Stimulated activated CD8-positive, alpha-beta memory T cell treated with anti-CD3 and anti-CD28 coated beads, Interleukin-7, amount 100 ng/mL, for 4 hours (primary cell): ENCODE data around the gene PTK7.
"Not testable (repeated sequence)": the region's sequence is repeated elsewhere in the genome, so short reads cannot be mapped to it uniquely, and the experiment has no call there.

Experiments
- DNase-seq, 2 donors: peaks; one replicate each; pipeline ENCODE4 v3.0.0-alpha.2; 2020; ENCODE audit warnings: low read depth in 2 of 2

PTK7 gene

GRCh38 chr6:43117466-43117865 lies 41.4 kb downstream of the PTK7 start:
- not testable (repeated sequence) for DNase-seq

DNA sequence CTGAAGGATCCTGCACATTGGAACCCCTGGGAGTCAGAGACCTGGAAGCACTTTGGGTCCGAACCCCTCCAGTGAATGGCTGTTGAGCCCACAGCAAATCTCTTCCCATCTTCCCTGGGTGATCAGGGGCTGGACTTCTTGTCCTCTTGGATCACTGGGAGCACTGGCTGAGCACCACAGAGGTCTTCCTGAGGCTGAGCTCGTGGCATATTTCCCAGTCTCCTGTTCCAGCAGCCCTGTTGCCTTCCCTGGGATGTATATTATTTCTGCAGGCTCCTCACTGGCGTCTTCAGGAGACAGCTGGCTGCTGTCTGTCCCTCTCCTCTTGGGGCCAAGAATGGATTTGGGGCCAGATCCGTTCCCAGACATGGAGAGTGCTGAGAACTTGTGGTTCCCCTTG lies 43.4 kb downstream of the PTK7 start:
- DNase-seq, result no peak

GRCh38 chr6:43120101-43120763 lies 44.1 kb downstream of the PTK7 start:
- no peak for DNase-seq

- DNase-seq, result no peak
Measured at GRCh38 chr6:43120944-43121913, 45.1 kb downstream of the PTK7 start.

DNA sequence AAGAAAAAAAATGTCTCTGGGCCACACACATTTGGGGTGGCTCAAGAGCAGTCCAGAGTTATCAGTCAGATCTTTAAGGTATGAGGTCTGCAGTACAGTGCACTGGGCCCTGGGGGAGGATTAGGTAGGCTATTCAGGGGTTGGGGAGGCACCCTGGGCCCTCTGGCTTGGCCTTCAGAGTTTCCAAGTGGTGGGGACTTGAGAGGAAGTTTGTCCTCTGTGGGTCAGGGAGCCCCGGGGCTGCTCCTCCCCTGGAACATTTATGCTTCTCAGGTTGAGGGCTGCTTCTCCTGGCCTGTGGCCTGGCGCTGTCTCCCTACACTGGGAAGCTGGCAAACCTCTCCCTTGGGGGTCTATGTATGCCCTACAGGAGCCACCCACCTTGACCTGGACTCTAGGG lies 46.0 kb downstream of the PTK7 start:
- DNase-seq, result no peak

- DNase-seq, result no peak
Measured at GRCh38 chr6:43123461-43124314, 47.6 kb downstream of the PTK7 start.

- DNase-seq, result no peak
Measured at GRCh38 chr6:43124481-43124880, 48.4 kb downstream of the PTK7 start.

GRCh38 chr6:43125119-43125518 lies 49.0 kb downstream of the PTK7 start:
- DNase-seq, result no peak

- DNase-seq, result no peak
Measured at GRCh38 chr6:43125555-43125954, 49.4 kb downstream of the PTK7 start.

DNA sequence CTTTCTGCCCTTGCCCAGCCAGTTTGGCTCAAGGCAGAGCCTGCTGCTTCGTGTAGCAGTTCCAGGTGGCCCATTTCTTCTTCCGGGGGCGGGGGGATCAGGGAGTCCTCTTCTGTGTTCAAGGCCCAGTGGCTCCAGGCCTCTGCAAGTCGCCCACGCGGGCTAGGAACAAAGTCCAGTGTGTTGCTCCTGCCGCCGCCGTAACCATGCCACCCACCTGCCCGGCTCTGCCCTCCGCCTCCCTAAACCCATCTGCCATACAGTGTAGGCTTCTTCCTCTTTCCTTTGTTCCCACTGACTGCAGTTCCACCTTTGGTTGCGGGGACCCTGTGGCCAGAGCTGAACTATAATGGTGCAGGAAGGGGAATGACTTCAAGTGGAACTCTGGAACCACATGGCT lies 51.1 kb downstream of the PTK7 start:
- DNase-seq, result no peak

GRCh38 chr6:43127877-43128276 lies 51.8 kb downstream of the PTK7 start:
- no peak for DNase-seq

DNA sequence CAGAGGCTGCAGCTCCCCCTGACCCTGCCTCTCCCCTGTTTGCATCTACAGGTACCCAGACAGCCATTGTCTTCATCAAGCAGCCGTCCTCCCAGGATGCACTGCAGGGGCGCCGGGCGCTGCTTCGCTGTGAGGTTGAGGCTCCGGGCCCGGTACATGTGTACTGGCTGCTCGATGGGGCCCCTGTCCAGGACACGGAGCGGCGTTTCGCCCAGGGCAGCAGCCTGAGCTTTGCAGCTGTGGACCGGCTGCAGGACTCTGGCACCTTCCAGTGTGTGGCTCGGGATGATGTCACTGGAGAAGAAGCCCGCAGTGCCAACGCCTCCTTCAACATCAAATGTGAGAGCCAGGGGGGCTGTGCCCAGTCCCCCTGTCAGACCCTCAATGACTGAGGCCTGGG lies 52.8 kb downstream of the PTK7 start:
- DNase-seq, result no peak

DNA sequence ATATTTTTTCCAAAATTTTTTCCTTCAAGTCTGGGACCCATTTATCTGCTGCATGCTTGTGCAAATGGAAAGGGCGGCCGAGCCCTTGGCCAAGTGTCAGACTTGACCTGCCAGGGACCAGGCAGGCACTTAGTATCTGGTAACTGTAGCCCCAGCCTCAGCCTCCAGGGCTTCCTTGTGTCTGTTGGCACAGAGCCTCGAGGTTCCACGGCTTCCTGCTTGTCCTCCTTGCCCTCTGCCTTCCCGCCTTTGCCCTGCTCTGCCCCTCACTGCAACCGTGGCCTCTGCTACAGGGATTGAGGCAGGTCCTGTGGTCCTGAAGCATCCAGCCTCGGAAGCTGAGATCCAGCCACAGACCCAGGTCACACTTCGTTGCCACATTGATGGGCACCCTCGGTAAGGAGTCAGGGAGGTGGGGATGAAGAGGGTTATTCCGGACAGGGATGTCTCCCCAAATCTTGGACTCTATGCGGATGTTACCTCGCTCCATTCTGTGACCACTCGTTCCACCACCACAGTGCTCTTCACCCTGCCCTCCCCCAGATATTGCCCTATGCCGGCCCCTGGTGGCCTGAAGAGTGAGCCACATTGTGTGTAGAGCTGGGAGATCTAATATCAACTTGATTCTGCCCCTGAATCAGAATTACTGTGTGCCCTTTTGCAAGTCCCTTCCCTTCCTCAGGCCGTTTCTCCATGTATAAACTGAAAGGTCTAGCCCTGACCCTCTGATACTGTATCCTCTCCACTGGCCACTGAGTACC lies 53.5 kb downstream of the PTK7 start:
- DNase-seq, result no peak

DNA sequence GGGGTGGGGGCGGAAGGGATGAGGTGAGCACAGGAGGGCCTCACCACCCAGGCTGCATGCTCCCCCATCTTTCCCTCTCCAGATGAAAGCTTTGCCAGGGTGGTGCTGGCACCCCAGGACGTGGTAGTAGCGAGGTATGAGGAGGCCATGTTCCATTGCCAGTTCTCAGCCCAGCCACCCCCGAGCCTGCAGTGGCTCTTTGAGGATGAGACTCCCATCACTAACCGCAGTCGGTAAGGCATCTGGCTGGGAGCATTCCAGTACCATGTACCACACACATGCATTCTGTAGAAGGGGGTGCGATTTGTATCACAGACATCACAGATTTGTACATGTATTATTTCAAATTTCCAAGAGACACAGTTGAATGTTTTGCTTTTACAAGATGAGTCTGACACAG lies 54.3 kb downstream of the PTK7 start:
- no peak for DNase-seq

DNA sequence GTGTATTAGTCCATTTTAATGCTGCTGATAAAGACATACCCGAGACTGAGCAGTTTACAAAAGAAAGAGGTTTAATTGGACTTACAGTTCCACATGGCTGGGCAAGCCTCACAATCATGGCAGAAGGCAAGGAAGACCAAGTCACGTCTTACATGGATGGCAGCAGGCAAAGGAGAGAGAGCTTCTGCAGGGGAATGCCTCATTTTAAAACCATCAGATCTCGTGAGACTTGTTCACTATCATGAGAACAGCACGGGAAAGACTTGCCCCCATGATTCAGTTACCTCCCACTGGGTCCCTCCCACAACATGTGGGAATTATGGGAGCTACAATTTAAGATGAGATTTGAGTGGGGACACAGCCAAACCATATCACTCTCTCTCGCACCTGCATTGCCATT lies 55.3 kb downstream of the PTK7 start:
- not testable (repeated sequence) for DNase-seq

DNA sequence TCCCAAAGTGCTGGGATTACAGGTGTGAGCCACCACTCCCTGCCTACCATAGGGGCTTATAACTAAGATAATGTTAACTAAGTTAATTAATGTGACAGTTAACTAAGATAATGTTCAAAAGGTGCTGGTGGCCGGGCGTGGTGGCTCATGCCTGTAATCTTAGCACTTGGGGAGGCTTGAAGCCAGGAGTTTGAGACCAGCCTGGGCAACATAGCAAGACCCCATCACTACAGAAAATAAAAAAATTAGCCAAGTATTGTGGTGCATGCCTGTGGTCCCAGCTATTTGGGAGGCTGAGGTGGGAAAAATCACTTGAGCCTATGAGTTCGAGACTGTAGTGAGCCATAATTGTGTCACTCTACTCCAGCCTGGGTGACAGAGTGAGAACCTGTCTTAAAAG lies 62.2 kb downstream of the PTK7 start:
- DNase-seq, result no peak

DNA sequence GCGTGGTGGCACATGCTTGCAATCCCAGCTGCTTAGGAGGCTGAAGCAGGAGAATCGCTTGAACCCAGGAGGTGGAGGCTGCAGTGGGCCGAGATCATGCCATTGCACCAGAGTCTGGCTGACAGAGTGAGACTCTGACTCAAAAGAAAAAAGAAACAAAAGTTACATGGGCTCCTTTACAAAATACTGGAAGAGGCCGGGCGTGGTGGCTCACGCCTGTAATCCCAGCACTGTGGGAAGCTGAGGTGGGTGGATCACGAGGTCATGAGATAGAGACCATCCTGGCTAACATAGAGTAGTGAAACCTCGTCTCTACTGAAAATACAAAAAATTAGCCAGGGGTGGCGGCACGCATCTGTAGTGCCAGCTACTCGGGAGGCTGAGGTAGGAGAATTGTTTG lies 63.9 kb downstream of the PTK7 start:
- DNase-seq, result not testable (repeated sequence)

DNA sequence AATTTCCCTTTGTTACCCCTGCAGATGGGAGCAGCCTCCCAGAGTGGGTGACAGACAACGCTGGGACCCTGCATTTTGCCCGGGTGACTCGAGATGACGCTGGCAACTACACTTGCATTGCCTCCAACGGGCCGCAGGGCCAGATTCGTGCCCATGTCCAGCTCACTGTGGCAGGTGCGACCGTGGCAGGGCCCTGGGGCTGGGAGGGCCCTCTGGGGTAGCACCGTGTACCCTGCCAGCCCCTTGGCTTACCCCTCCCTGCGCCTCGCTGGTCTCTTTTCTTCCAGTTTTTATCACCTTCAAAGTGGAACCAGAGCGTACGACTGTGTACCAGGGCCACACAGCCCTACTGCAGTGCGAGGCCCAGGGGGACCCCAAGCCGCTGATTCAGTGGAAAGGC lies 65.5 kb downstream of the PTK7 start:
- no peak for DNase-seq

DNA sequence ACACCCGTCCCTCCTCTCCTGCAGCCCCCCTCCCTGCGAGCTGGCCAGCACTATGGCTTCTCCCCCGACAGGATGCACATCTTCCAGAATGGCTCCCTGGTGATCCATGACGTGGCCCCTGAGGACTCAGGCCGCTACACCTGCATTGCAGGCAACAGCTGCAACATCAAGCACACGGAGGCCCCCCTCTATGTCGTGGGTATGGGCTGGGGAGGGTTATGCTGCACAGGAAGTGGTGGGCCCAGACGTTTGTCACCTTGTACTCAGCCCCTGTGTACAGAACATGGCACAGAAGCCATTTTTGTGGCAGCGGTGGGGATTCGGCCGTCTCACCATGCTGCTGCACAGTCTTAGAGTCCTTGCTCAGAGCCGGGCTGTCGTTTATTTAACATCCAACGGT lies 66.0 kb downstream of the PTK7 start:
- peak in 1 of 2 donors; percentile 12 for DNase-seq

GRCh38 chr6:43143235-43144128 lies 67.4 kb downstream of the PTK7 start:
- DNase-seq, result peak; percentile 39 to 63
